Common myeloid progenitor, CD34-positive (primary cell): ENCODE measurements around the gene ZNF366.

Experiments used
- CTCF ChIA-PET: fragments of 350-600 bp; sonication (Branson Sonifier 250); formaldehyde crosslinking; loops from one replicate; lab custom pipeline; 2021; ENCODE audit warnings: antibody characterized with exemption; lab: Charles Lee
- POLR2A ChIA-PET: fragments of 350-600 bp; sonication (Branson Sonifier 250); formaldehyde crosslinking; loops from one replicate; lab custom pipeline; 2021; ENCODE audit warnings: antibody characterized with exemption; lab: Charles Lee
- DNase-seq, 3 donors: peaks; one replicate each; pipeline versions ENCODE4 v3.0.0 to v3.0.0-alpha.2; 2013
- H3K27ac ChIP-seq, 2 experiments: 1 replicate in 1 of 2; 2 replicates in 1 of 2; pipeline ENCODE4 v1.7.0; 2013; ENCODE audit warnings: inconsistent platforms in 2 of 2, low read length in 2 of 2, mild to moderate bottlenecking in 2 of 2, low read depth in 1 of 2, moderate library complexity in 1 of 2; ENCODE audit not compliant: severe bottlenecking in 2 of 2, insufficient read depth in 1 of 2, poor library complexity in 1 of 2
- H3K27me3 ChIP-seq, 5 experiments: replicated peaks in 2 of 5; 1 replicate in 3 of 5; 2 replicates in 2 of 5; pipeline versions ENCODE4 v1.6.1 to v1.7.0; 2013; ENCODE audit warnings: low read length in 4 of 5, mild to moderate bottlenecking in 2 of 5, moderate library complexity in 2 of 5, inconsistent platforms in 1 of 5; ENCODE audit not compliant: insufficient read depth in 5 of 5, control insufficient read depth in 4 of 5
- H3K36me3 ChIP-seq, 4 experiments: 1 replicate in 2 of 4; 2 replicates in 2 of 4; pipeline versions ENCODE4 v1.6.1 to v1.7.0; 2013; ENCODE audit warnings: low read length in 3 of 4, control low read depth in 1 of 4, mild to moderate bottlenecking in 1 of 4; ENCODE audit not compliant: control insufficient read depth in 4 of 4, insufficient read depth in 4 of 4
- H3K4me1 ChIP-seq, 4 experiments: 1 replicate in 3 of 4; 2 replicates in 1 of 4; pipeline versions ENCODE4 v1.6.1 to v1.7.1; 2013; ENCODE audit warnings: low read length in 3 of 4, mild to moderate bottlenecking in 3 of 4, control low read depth in 1 of 4, inconsistent platforms in 1 of 4, moderate library complexity in 1 of 4; ENCODE audit not compliant: control insufficient read depth in 4 of 4, insufficient read depth in 4 of 4; ENCODE audit errors: control extremely low read depth in 1 of 4
- H3K4me3 ChIP-seq, 7 experiments: 1 replicate in 4 of 7; 2 replicates in 3 of 7; pipeline versions ENCODE4 v1.5.1 to v1.7.0; 2013; ENCODE audit warnings: mild to moderate bottlenecking in 7 of 7, low read length in 6 of 7, moderate library complexity in 6 of 7, inconsistent platforms in 2 of 7, low read depth in 2 of 7, control low read depth in 1 of 7; ENCODE audit not compliant: insufficient read depth in 4 of 7, control insufficient read depth in 1 of 7; ENCODE audit errors: extremely low read depth in 1 of 7
- H3K9me3 ChIP-seq, 5 experiments: 1 replicate in 4 of 5; 2 replicates in 1 of 5; pipeline versions ENCODE4 v1.6.1 to v1.7.1; 2013; ENCODE audit warnings: low read length in 4 of 5, mild to moderate bottlenecking in 2 of 5, inconsistent platforms in 1 of 5, low read depth in 1 of 5, moderate library complexity in 1 of 5; ENCODE audit not compliant: control insufficient read depth in 4 of 5, insufficient read depth in 2 of 5; ENCODE audit errors: control extremely low read depth in 1 of 5
- WGBS: methylation state at CpG from one replicate; pipeline ENCODE4 v1.1.5; 2013; ENCODE audit not compliant: insufficient coverage; 5-methylcytosine and 5-hydroxymethylcytosine counted together

Gene ZNF366

DNA sequence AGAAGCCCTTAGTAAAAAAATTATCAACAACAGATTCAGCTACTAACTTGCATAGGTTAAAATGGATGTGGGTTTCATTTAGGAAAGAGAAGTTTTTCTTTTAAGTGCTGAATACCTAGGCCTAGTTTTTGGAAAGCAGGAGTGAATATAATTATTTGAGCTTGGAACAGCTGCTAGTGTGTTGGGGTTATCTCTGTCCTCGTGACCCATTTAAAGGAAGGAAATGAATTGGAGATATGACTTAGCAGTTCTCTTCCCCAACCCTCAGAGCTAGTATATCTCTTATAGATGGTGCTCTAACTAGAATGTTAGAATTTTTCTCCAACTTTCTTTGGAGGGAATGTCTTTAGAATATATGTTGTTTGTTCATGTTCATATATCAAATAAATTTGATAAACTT is 38.6 kb downstream of the ZNF366 start:
- H3K27me3 ChIP-seq = no peaks in the 10 kb centered on the region
- H3K36me3 ChIP-seq = no peaks in the 10 kb centered on the region
- ChIA-PET POLR2A (no interaction called here), CTCF (interaction anchor here (0.7 to 1.2 kb wide), 2 partner anchors 36 to 37 kb away, joined by 3 read pairs; no protein-coding TSS in a partner anchor)
- no CpG with 5 or more reads among the region's 1 CpG for WGBS
- H3K4me3 ChIP-seq = no peak overlapping the region
- H3K4me1 ChIP-seq = peaks cover 4 to 85% (median 29%) of the 10 kb centered on the region in 4 experiments
- H3K9me3 ChIP-seq = no peaks in the 10 kb centered on the region
- peak; percentile 45 to 84 (median 69) for DNase-seq
- H3K27ac ChIP-seq = peak overlapping the region in 1 of 2 experiments; percentile 32

DNA sequence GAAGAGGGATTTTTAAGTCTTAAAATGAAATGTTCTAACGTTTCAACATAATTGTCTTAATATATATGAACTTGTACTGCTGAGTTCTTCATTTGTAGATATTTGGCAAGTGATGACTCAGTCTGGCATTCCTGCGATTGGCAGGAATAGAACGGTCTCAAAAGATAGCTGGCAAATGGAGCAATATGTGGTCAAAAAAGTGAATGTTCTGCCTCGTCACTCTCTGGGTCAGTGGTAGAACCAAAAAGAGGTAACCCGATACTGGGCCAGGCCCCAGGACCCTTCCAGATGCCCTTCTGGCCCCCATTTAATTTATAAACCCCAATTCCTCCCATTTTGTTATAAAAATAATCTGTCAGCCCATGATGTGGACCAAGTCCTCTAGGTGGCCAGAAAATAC is 39.2 kb downstream of the ZNF366 start:
- peak overlapping the region in 1 of 7 experiments; percentile 19 for H3K4me3 ChIP-seq
- H3K27me3 ChIP-seq = no peaks in the 10 kb centered on the region
- peak in 2 of 3 donors; percentile 35 to 45 for DNase-seq
- 93% methylated on average over 4 of the region's 5 CpGs for WGBS
- peaks cover 4 to 85% (median 28%) of the 10 kb centered on the region in 4 experiments for H3K4me1 ChIP-seq
- no peaks in the 10 kb centered on the region for H3K36me3 ChIP-seq
- ChIA-PET CTCF (interaction anchor here (1.2 kb wide), 1 partner anchor 36 kb away, joined by 3 read pairs; no protein-coding TSS in a partner anchor), POLR2A (no interaction called here)
- no peak overlapping the region for H3K27ac ChIP-seq
- H3K9me3 ChIP-seq = no peaks in the 10 kb centered on the region

DNA sequence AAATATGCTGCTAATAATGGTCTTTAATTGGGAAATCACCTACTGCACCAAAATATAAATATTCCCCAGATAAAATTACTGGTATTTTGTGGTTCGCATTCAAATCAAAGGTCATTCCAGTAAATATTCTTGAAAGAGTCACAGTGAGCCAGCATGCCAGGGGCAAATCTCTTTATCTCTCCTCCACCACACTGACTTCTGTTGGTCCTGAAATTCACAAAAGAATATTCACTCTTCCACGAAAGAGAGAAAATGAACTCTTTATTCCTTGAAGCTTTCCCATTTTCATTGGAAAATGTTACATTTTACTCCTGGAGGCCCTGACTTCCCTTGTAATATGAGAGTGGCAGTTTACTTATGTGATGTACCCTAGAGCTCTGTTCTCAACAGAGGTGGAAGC is 39.7 kb downstream of the ZNF366 start:
- Histone ChIP-seq H3K36me3 (no peaks in the 10 kb centered on the region), H3K27me3 (no peaks in the 10 kb centered on the region), H3K4me3 (no peak overlapping the region), H3K4me1 (peaks cover 4 to 81% (median 25%) of the 10 kb centered on the region in 4 experiments), H3K27ac (no peak overlapping the region), H3K9me3 (no peaks in the 10 kb centered on the region)
- DNase-seq = no peak
- WGBS = 90% methylated on average over 2 of the region's 2 CpGs
- POLR2A ChIA-PET = no interaction called here
- CTCF ChIA-PET = no interaction called here

DNA sequence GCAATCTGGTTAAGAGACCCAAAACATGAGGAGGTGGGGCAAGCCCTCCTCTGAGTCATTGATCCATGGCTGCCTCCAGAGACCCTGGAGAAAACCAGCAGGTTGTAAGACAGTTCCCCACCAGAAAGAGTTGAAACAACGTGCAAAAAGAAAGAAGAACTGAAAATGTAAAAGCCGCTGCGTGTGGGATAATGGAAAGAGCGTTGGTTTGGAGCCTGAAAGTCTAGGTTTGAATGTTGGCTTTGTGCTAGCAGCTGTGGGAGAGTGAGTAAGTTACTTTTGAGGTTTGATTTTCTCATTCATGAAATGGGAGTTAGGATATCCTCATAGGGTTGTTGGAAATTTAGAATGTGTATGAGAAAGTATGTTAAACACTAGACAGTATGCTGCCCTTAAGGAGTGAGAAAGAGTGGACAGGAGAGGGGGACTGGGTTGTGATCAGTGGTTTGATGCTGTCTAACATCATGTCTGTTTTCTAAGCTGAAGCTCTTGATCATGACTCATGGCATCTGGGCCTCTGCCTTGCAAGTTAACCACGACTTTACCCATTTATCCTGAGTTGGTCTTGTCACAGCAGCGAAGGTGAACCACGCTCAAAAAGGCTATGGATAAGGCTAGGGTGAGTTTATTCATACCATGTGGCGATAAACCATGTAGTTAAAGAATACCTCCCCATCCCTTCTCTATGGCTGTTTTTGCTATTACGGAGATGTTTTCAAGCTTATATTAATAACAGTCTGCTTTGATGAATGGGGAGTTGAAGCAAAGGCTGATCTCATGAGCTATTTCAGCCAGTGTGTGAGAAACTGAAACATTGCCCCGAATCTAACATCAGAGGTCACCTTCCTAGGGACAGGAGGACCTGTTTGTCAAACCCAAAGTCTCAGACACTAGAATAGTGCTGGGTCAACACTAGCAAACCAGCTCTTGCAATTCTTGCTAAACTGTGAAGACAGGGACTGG is 41.3 kb downstream of the ZNF366 start:
- Histone ChIP-seq H3K9me3 (peaks cover 0 to under 1% (median 0%) of the 10 kb centered on the region in 5 experiments), H3K36me3 (no peaks in the 10 kb centered on the region), H3K27me3 (no peaks in the 10 kb centered on the region), H3K4me3 (peak overlapping the region in 1 of 7 experiments; percentile 6), H3K4me1 (peaks cover 4 to 65% (median 19%) of the 10 kb centered on the region in 4 experiments), H3K27ac (no peak overlapping the region)
- CTCF ChIA-PET = no interaction called here
- POLR2A ChIA-PET = no interaction called here
- peak in 2 of 3 donors; percentile 68 to 80 for DNase-seq
- WGBS = 91% methylated on average over 5 of the region's 10 CpGs

DNA sequence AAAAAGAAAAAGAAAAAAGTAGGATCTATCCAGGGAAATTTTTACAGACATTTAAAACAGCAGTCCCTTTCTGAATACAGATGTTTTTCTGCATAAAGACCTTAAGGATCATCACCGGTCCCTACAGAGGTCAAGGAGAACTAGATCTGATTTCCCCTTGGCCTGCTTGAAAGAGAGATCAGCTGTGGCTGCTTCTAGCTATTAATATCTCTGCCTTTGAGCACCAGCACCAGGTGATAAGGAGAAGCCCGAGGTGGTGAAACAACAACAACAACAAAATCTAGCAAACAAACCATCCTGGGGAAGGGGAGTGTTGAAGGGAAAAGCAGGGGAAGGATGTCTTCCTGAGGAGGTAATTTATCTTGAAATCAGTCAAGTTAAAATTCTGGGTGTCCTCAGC is 42.1 kb downstream of the ZNF366 start:
- H3K4me1 ChIP-seq = peaks cover 4 to 59% (median 19%) of the 10 kb centered on the region in 4 experiments
- no peaks in the 10 kb centered on the region for H3K36me3 ChIP-seq
- H3K9me3 ChIP-seq = peaks cover 0 to 2% (median 0%) of the 10 kb centered on the region in 5 experiments
- 100% methylated on average over 1 of the region's 2 CpGs for WGBS
- ChIA-PET CTCF (no interaction called here), POLR2A (no interaction called here)
- no peaks in the 10 kb centered on the region for H3K27me3 ChIP-seq
- no peak overlapping the region for H3K27ac ChIP-seq
- no peak for DNase-seq
- no peak overlapping the region for H3K4me3 ChIP-seq

DNA sequence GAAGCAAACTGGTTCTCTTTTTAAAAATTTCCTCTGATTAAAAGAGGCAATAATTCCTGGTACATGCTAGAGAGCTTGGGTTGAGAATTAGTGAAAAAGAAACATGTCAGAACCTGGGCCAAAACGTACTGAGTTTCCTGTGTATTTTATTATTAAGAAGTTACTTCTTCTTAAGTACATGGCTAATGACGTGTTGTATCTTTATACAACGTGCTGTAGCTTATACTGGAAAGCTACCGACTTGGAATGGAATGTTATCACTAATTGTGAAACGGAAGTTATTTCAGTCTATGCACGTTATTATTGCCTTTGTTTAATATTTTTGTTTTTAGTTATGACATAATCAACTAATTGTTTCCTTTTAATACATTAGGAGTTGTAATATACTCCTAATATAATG is 43.1 kb downstream of the ZNF366 start:
- no peak for DNase-seq
- no peaks in the 10 kb centered on the region for H3K27me3 ChIP-seq
- no CpG with 5 or more reads among the region's 6 CpGs for WGBS
- no peak overlapping the region for H3K4me3 ChIP-seq
- H3K4me1 ChIP-seq = peaks cover 4 to 55% (median 19%) of the 10 kb centered on the region in 4 experiments
- H3K27ac ChIP-seq = no peak overlapping the region
- H3K36me3 ChIP-seq = no peaks in the 10 kb centered on the region
- H3K9me3 ChIP-seq = peaks cover 0 to 2% (median 0%) of the 10 kb centered on the region in 5 experiments
- POLR2A ChIA-PET = no interaction called here
- CTCF ChIA-PET = interaction anchor here (1.0 to 1.2 kb wide), 3 partner anchors 11 to 69 kb away, joined by 3 to 5 read pairs (median 3); no protein-coding TSS in a partner anchor
